K562 (cell line): ENCODE results near the gene ZNF490. TPM values are rescaled to one million over a fixed set of nuclear protein-coding genes. Genes with fewer than 3 reads are reported as not detected.

ENCODE experiments used
- BCOR ChIP-seq: fragments of 450-650 bp; IDR thresholded peaks from 2 replicates; pipeline ENCODE4 v1.6.1; 2016
- CBFA2T2 ChIP-seq: fragments of 450-650 bp; conservative IDR thresholded peaks from 2 replicates; pipeline ENCODE4 v1.6.1; 2017; ENCODE audit warnings: mild to moderate bottlenecking
- DLX4 ChIP-seq: fragments of 250-450 bp; sonication (Bioruptor Pico); IDR thresholded peaks from 2 replicates; pipeline ENCODE4 v1.6.1; 2021; ENCODE audit warnings: mild to moderate bottlenecking
- IRF2 ChIP-seq: sonication (generic); formaldehyde crosslinking; IDR thresholded peaks from 2 replicates; pipeline ENCODE4 v1.8.1; 2022; ENCODE audit warnings: mild to moderate bottlenecking, missing genetic modification reagents
- MBD2 ChIP-seq: sonication (generic); IDR thresholded peaks from 2 replicates; pipeline ENCODE4 v1.6.1; 2016; ENCODE audit warnings: low read depth, borderline replicate concordance
- PRPF4 ChIP-seq: fragments of 200-400 bp; formaldehyde crosslinking; IDR thresholded peaks from one replicate; pipeline ENCODE4 v1.6.1; 2017; ENCODE audit warnings: low read length, low read depth, mild to moderate bottlenecking; ENCODE audit not compliant: insufficient read depth, poor library complexity, severe bottlenecking
- TGIF2 ChIP-seq: sonication (generic); formaldehyde crosslinking; IDR thresholded peaks from 2 replicates; pipeline ENCODE4 v1.8.1; 2022; ENCODE audit warnings: mild to moderate bottlenecking, missing genetic modification reagents, moderate library complexity
- ZNF384 ChIP-seq: IDR thresholded peaks from 2 replicates; pipeline ENCODE4 v1.6.1; 2012; ENCODE audit warnings: low read depth, low read length, improper control_type of control experiment
- ZNF551 ChIP-seq: fragments of 250-450 bp; sonication (Bioruptor Pico); IDR thresholded peaks from 2 replicates; pipeline ENCODE4 v1.5.0; 2021; ENCODE audit warnings: mild to moderate bottlenecking, moderate library complexity
- ZNF584 ChIP-seq: fragments of 200-800 bp; sonication (Bioruptor generic); IDR thresholded peaks from 2 replicates; pipeline ENCODE4 v1.6.1; 2016; ENCODE audit warnings: low read depth, mild to moderate bottlenecking, missing genetic modification characterization, missing compliant biosample characterization
- ZNF609 ChIP-seq: sonication (generic); formaldehyde crosslinking; IDR thresholded peaks from 2 replicates; pipeline ENCODE4 v1.8.1; 2023; ENCODE audit warnings: missing genetic modification reagents, mild to moderate bottlenecking, borderline replicate concordance
- ZNF696 ChIP-seq: fragments of 250-450 bp; sonication (Bioruptor Pico); conservative IDR thresholded peaks from 2 replicates; pipeline ENCODE4 v1.4.0; 2020; ENCODE audit warnings: mild to moderate bottlenecking, moderate library complexity
- ZNF785 ChIP-seq: fragments of 250-450 bp; sonication (Bioruptor Pico); IDR thresholded peaks from 2 replicates; pipeline ENCODE4 v1.4.0; 2020; ENCODE audit warnings: mild to moderate bottlenecking
- ZNF79 ChIP-seq: fragments of 250-450 bp; sonication (Bioruptor Pico); IDR thresholded peaks from 2 replicates; pipeline ENCODE4 v1.4.0; 2020; ENCODE audit warnings: low read depth, mild to moderate bottlenecking, moderate library complexity
- polyA plus RNA-seq, 8 experiments: library from polyadenylated mRNA; depleted of rRNA in 4 of 8; stranded (reverse) in 5 of 8; unstranded in 3 of 8; fragments of >200 nt; fragmentation: Nextera tagmentation in 2 of 8; fragmentation: Illumina TruSeq in 1 of 8; extraction: Ambion mirVana in 2 of 8; extraction: Trizol in 1 of 8; gene quantifications; 2 replicates each; pipeline versions ENCODE4 v1.2.1 to v1.2.3, GENCODE V29; 2011 to 2014; ENCODE audit warnings: inconsistent platforms in 1 of 8, missing spikeins in 1 of 8
- total RNA-seq, 7 experiments: library from RNA; depleted of rRNA in 6 of 7; stranded (reverse); fragments of >200 nt in 6 of 7; fragmentation: Illumina TruSeq in 2 of 7; extraction: Trizol in 2 of 7; gene quantifications; 2 replicates each; pipeline versions ENCODE4 v1.2.1 to v1.2.3, GENCODE V29; 2011 to 2021; ENCODE audit warnings: low replicate concordance in 1 of 7
- TF ChIP-seq, protein P1 (sequence below): fragments of 450-650 bp; IDR thresholded peaks from 2 replicates; pipeline ENCODE4 v1.7.0; 2016; ENCODE audit warnings: borderline replicate concordance
- TF ChIP-seq, protein P2 (sequence below): fragments of 450-650 bp; IDR thresholded peaks from 2 replicates; pipeline ENCODE4 v1.6.1; 2014; ENCODE audit warnings: low read depth, mild to moderate bottlenecking, moderate library complexity, borderline replicate concordance
- TF ChIP-seq, protein P3 (sequence below): fragments of 450-650 bp; conservative IDR thresholded peaks from 2 replicates; pipeline ENCODE4 v1.6.1; 2016; ENCODE audit warnings: missing genetic modification characterization, low read depth, mild to moderate bottlenecking, control low read depth, missing compliant biosample characterization

Gene ZNF490
- total and polyA plus RNA-seq, 9 of the 15 experiments (the other 6 are each of a cell fraction or from before 2014, with no cell fraction given) = 0.90 to 8.3 (median 4.4) TPM

GRCh38 chr19:12543855-12544254 is 66.8 kb downstream of the ZNF490 start (continued):
- TF ChIP-seq ZNF696 (no peak), BCOR (no peak), IRF2 (CRISPR knock-in tag) (no peak), TGIF2 (CRISPR knock-in tag) (no peak), ZNF584 (CRISPR knock-in tag) (peak; percentile 51; the same call in 1 of the 2 replicates), PRPF4 (no peak), ZNF785 (CRISPR knock-in tag) (no peak), MBD2 (no peak), DLX4 (CRISPR knock-in tag) (no peak), ZNF384 (no peak), ZNF79 (CRISPR knock-in tag) (no peak), ZNF609 (CRISPR knock-in tag) (no peak), ZNF551 (CRISPR knock-in tag) (no peak), CBFA2T2 (peak; percentile 44)
- TF ChIP-seq, protein P1, sequence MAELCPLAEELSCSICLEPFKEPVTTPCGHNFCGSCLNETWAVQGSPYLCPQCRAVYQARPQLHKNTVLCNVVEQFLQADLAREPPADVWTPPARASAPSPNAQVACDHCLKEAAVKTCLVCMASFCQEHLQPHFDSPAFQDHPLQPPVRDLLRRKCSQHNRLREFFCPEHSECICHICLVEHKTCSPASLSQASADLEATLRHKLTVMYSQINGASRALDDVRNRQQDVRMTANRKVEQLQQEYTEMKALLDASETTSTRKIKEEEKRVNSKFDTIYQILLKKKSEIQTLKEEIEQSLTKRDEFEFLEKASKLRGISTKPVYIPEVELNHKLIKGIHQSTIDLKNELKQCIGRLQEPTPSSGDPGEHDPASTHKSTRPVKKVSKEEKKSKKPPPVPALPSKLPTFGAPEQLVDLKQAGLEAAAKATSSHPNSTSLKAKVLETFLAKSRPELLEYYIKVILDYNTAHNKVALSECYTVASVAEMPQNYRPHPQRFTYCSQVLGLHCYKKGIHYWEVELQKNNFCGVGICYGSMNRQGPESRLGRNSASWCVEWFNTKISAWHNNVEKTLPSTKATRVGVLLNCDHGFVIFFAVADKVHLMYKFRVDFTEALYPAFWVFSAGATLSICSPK = no peak
- TF ChIP-seq, protein P2, sequence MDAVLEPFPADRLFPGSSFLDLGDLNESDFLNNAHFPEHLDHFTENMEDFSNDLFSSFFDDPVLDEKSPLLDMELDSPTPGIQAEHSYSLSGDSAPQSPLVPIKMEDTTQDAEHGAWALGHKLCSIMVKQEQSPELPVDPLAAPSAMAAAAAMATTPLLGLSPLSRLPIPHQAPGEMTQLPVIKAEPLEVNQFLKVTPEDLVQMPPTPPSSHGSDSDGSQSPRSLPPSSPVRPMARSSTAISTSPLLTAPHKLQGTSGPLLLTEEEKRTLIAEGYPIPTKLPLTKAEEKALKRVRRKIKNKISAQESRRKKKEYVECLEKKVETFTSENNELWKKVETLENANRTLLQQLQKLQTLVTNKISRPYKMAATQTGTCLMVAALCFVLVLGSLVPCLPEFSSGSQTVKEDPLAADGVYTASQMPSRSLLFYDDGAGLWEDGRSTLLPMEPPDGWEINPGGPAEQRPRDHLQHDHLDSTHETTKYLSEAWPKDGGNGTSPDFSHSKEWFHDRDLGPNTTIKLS = no peak
- TF ChIP-seq, protein P3, sequence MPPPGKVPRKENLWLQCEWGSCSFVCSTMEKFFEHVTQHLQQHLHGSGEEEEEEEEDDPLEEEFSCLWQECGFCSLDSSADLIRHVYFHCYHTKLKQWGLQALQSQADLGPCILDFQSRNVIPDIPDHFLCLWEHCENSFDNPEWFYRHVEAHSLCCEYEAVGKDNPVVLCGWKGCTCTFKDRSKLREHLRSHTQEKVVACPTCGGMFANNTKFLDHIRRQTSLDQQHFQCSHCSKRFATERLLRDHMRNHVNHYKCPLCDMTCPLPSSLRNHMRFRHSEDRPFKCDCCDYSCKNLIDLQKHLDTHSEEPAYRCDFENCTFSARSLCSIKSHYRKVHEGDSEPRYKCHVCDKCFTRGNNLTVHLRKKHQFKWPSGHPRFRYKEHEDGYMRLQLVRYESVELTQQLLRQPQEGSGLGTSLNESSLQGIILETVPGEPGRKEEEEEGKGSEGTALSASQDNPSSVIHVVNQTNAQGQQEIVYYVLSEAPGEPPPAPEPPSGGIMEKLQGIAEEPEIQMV (tag) = no peak
